Suprapubic skin (tissue), 3 donors: ENCODE measurements around the gene CLDN22.

Experiments
- CTCF ChIP-seq, 2 donors: fragments of 200-600 bp in 1 of 2; fragments of 450-650 bp in 1 of 2; sonication (generic) in 1 of 2; IDR thresholded peaks; one replicate each; pipeline ENCODE4 v1.5.1; 2016 to 2019; ENCODE audit warnings: antibody characterized with exemption in 2 of 2, mild to moderate bottlenecking in 1 of 2, moderate library complexity in 1 of 2
- EP300 ChIP-seq: sonication (generic); formaldehyde crosslinking; IDR thresholded peaks from one replicate; pipeline ENCODE4 v1.6.1; 2017; ENCODE audit warnings: antibody characterized with exemption

GRCh38 chr4:183297675-183298074 lies 22.4 kb downstream of the CLDN22 start:
- TF ChIP-seq CTCF (IDR thresholded peaks at IDR 0.05) (no peak), EP300 (no peak)
